Activated T-cell treated with anti-CD3 and anti-CD28 coated beads for 48 hours (primary cell): ENCODE data around the gene KLHL3.

Experiments
- DNase-seq: peaks from one replicate; pipeline ENCODE4 v3.0.0-alpha.2; 2020; ENCODE audit warnings: low read depth

KLHL3 gene

DNA sequence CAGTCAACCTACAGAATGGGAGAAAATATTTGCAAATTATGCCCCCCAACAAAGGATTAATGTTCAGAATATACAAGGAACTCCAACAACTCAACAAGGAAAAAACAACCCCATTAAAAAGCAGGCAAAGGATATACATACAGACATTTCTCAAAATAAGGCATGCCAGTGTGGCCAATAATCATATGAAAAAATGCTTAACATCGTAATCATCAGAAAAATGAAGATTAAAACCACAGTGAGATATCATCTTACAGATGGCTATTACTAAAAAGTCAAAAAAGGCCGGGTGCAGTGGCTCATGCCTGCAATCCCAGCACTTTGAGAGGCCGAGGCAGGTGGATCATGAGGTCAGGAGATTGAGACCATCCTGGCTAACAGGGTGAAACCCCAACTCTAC lies 103.2 kb downstream of the KLHL3 start:
- no peak for DNase-seq

DNA sequence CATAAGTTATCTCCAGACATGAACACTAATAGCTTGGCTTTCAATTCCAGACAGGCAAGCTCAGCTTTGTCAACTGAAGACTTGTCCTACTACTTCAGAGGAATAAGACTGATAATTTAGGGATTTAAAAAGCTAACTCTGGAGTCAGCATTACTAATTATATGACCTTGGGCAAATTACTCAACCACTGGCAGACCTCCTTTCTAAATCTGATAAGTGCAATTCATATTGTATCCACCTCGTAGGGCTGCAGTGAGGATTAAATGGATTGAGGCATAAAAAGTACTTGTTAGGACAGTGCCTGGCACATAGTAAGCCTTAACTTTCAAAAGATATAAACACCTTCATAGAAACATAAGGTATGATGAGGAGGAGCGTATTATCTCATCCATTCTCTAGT lies 104.4 kb downstream of the KLHL3 start:
- no peak for DNase-seq

DNA sequence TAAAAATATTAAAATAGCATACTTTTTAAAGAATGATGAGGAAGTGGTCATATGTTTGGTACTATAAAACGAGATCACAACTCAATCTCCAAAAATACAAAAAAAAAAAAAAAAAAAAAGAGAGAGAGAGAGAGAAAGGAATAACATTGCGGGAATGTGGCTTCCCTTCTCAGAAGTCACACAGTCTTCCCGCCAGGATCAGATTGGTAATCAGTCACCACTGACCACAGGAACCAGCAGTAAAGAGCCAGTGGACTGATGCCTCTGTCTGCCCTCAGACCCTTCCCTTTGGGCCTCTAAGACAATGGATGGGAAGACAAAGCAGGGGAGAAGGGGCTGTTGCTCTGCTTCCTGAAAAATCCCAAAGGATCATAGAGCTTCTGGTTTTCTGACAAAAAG lies 104.9 kb downstream of the KLHL3 start:
- no peak for DNase-seq

DNA sequence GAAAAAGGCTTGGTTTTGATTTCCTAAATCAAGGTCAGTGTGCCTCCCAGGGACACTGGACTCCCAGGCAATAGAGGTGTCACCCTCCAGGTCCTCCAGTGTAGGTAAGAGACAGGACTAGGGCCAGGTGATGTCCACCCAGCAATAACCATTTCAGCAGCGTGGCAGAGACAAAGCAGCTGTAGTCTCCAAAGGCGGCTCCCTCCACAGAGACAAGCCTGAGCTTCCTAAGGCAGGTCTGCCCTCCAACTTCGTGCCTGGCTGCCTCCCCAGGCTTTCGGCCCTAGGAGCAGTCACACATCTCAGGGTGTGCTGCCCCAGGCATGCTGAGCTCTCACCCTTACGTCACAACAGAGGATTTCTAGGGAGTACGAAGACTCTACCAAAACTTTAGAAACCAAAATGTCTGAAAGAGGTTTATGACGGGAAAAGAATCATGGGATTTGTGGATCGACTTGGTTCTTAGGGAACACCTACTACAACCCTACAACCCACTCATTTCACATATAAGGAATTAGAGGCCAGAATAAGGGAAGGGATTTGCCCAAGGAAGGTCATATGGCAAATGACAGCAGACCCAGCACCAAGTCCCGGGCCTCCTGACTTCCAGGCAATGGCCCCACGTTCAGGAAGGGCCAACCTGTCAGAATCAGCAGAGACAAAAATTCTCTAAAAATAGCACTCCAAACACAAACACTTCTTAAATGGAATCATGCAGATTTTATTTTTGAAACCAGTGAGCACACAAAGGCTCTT lies 105.5 kb downstream of the KLHL3 start:
- no peak for DNase-seq

DNA sequence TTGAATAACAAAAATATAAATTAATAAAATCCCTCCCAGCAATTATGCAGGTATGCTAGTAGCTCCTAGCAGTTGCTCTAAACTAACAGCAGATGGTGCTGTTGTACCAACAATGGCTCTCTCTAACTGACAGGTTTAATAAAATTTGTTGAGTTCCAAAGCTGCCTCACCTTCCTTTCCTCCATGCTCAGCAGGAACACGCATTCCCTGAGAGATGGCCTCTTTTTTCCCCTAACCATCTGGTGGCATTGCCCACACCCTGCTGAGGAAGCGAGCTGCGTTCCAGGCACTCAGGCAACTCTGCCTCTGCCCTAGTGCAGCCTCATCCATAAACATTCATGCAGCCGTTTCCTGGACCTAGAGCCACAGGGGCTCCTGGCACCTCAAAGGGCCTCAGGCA lies 106.2 kb downstream of the KLHL3 start:
- DNase-seq = no peak

DNA sequence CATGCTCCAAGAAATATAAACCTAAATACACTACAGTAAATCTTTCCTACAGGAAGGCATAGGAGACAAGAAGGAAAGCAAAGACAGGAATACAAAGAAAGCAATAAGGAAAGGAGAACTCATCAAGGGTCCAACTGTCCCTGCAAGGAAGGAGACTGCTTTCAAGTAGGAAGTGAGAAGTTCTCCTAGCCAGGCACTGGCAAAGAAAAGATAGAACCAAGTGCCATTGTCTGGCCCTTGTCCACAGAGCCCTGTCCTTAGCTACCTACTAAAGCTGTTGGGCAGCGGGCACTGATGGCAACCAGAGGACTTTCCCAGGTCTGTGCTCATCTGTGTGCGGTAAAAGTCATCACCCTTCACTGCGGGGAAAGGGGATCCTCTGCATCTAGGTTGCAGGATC lies 108.2 kb downstream of the KLHL3 start:
- DNase-seq = no peak

DNA sequence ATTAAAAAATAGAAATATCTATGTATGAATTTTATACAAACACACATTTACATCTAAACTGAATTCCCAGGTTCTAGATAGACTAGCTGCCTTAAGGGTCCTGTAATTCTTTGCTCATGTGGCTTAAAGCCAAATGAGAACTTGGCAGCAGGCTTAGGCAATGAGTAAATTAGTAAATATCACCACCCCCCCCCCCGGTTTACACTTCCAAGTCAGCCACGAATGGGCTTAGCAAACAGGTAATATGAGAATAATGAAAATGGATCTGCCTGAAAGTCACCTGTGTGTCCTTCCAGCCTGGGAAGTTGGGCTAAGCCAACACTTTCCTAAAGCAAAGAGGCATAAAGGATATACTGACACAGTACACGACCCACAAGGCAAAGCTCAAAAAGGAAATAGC lies 108.6 kb downstream of the KLHL3 start:
- no peak for DNase-seq

DNA sequence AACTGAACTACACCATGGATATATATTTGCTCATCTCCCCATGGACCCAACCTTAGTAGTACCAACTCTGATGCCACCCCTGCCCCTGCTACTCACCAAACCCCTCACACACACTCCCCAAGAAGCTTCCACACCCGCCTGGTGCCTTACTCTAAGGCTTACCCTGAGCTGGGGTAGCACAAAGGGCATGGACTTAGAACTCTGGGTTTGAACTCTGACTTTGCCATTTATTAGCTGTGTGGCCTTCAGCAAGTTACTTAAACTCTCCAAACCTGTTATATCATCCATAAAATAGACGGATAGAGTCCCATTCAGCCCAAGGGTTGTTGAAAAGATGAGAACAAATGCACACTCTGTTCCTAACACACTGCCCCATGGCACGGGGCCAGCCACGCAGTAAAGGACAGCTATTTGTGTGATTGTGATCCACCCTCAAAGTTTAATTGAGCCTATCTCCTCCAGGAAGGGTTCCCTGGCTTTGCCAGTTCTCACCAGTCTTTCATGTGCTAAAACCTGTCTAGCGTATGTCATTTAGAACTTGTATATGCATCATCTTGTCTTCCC lies 111.0 kb downstream of the KLHL3 start:
- no peak for DNase-seq

DNA sequence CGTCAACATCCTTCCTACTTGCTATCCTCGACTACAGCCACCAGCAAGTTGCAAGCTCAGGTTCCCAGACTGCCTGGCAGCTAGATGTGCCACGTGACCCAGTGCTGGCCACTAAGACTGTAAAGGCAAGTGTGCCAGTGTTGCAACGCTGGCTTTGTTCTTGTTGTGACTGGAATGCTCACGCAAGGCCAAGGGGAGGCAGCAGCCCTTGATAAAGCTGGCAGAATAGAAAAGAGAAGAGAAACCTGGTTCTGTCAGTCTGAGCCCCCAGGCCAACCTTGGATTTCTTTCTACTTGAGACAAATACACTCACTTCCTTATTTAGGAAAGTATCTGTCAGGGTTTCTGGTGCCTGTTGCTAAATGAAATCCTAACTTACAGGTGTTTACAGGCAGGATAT lies 113.0 kb downstream of the KLHL3 start:
- DNase-seq = no peak

DNA sequence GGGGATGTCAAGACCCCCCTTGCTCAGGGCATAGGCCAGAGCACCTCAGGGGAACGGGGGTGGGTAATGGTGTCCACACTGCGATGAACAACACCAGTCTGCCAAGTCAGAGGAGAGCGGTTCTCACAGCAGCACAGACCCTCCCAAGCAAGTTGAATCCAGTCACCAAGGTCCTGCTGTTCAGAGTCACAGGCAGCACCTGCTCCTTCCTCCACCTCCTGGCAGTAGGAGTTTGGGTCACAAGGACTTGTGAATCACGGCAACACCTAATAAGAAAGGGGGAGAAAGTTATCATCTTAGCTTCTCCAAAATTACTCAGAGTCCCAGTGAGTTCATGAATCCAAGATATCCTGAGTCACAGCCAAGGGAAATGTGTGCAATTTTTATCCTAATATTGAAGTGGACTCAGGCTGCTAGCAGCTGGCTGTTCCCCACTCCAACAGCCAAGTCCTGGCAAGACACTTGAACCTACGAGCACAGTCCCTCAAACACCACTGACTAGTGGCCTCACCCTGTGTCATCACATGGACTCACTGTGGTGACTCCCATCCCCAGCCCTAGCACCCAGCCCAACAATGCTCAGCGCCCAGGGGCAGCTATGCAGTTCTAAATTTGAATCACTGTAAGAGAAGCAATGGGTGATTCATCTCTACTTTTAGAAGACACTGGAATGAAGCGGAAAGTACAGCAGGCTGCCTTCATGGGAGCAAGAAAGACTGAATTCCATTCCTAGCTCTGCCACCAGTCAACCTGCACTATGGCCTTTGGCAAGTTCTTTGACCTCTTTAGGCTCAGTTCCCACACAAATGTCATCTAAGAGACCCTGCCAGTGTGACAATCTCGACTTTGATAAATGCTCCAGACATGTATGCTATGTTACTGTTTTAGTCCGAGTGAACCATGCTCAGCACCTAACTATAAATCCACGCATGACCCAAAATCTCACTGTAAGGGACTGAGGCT lies 113.7 kb downstream of the KLHL3 start:
- no peak for DNase-seq

DNA sequence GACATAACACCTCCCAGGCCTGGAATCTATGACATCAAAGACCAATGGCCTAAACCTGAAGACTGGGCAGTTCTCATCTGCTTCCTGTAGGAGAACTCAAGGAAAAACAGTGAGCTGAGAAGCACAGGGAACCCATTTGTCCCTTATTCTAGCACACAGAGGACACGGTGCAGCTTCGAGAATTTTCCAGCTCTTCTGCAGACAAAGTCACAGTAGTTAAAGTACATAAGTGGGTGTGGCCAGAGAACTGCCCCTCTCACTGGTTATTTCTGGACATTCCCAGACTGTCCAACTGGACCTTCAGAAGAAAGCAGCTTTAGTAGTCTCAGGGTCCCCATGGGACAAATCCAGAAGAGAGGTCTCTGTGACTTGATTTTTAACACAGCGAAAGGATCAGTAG lies 114.6 kb downstream of the KLHL3 start:
- no peak for DNase-seq

DNA sequence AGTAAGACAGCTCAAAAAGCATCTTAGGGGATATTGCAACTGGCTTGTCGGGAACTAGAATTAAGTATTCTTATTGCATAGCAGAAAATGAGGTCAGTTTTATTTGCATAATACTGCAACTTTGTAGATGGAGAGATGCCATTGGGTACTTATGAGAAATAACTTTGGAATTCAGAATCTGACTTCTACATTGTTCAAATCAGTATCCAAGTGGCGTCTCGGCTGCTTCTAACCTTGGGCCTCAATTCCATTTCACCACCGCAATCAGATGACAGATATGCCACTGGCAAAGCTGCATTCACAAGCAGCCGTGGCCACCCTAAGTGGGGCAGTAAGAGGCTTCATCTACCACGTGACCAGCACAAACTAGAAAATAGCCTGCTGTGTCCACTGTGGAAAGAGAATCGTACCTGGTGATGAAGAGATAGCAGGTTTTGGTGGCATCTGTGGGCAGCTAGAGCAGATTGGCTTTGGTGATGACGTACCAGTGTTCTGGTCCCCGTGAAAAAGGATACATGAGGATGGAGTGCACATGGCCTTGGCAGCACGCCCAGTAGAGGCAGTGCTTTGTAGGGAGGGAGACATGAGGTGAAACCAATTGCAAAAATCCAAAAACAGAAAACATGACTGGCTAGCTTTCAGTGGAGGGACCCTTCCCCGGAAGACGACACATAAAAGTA lies 116.6 kb downstream of the KLHL3 start:
- no peak for DNase-seq

DNA sequence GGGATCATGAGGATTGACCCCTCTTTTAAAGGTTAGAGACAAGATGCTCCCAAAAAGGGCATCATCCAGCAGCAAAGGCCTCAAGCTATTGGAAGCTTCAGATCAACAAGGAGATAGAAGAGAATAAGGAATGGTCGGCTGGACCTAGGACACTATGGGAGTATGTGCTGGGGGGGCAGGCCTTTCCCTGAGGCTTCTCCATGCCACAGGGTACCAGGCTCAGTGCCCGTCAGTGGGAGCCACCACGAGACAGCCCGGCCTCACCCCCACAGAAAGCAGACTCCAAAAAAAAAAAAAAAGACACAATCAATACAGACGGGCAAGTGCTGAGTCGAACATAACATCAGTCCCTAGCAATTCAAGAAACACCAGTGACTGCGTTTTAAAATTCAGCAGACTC lies 117.4 kb downstream of the KLHL3 start:
- DNase-seq = no peak

DNA sequence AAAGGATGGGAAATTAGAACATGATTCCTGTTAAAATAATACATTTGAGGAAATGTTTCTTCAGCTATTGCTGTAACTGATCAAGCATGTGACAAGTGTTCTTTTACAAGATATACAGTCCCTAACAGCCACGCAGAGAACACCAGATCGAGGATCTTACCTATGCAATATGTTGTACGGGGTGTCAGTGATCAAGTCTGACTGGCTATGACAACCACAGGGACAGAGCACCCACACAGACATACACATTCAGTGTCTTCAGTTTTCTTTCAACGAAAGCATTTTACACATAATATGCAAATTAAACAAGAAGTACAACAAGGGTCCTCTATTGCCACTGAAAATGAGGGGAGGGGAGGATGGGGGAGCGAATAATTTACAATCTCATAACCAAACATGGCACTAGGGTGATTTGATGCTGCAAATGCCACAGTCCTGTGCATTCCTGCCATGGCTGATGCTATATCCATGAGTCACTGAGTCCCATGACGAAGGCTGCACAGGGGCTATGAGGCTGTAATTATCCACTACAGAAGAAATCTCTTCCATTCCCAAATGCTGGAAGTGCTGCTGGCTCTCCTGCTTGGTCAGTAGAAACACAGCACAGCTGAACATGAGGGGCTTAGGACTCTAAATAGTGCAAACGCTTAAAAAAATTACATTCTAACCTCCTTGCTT lies 118.2 kb downstream of the KLHL3 start:
- no peak for DNase-seq

DNA sequence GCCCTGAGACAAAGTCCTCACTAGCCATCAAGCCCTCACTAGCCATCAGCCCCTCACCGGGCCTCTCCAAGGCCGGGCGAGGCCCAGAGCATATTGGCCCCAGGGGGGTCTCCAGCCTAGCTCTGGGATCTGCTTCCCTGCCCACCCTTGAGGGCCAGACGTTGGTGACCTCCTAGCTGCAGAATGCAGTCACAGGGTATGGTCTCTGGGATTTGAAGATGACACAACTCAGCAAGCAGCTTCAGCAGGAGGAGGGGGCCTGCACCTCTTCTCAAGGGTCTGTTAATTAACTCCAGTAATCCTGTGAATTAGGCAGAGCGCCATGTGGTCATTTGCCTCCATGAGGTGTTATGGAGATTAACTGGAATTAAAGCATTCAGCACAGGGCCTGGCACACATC lies 119.8 kb downstream of the KLHL3 start:
- no peak for DNase-seq

DNA sequence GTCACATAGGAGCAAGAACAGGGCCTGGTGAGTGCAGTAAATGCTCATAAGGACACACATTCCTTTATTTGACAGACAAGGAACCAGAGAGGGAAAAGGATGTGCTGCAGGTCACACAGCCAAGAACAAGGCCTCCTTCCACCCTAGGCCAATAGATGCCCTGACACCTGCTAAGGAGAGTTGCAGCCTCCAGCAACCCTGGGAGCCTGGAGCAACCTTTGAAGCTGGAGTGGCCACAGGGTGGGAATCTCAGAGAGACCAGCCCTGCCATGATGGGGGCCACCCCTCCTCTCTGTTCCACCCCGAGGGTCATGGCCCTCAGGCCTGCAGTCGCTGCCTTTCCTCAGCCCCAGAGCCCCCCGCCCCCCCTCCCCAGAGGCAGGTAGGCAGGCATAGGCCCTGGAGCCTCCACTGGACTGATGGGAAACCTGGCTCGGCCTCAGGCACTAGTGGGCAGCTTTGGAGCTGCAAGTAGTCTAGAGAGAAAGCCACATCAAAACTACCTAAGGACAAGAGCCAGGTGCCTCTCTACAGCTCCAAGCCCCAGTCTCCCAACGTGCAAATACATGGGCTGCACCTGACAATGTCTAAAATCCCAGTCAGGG lies 120.6 kb downstream of the KLHL3 start:
- no peak for DNase-seq

DNA sequence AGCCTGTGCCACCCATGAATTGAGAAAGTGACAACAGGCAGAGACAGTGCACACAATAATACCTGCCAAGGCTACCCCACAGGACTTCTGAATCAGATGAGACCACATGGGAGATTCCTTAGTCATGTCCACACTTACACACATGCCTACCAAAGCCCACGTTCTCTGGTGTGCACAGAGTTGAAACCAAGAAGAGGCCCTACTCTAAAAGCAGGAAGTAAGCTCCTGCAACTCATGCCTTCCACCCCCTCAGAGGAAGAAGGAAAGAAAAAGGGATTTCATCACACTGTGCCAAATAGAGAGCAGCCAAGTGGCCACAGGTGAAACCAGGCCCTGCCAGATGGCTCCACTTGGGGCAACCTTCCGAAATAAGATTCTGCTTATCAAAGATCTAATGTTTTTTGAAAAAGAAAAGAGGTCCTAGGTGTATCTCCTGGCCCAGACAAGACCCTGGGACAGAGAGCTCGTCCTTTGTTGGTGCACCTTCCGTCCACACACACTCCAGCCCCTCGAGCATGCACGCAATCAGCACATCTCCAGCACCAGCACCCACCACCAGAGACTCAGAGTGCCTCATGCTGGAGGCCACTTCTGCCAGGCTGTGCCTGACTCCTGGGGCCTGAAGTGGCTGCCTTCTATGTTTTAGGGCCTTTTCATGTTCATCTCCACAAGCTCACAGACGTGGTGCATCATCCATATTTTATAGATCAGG lies 122.2 kb downstream of the KLHL3 start:
- no peak for DNase-seq

DNA sequence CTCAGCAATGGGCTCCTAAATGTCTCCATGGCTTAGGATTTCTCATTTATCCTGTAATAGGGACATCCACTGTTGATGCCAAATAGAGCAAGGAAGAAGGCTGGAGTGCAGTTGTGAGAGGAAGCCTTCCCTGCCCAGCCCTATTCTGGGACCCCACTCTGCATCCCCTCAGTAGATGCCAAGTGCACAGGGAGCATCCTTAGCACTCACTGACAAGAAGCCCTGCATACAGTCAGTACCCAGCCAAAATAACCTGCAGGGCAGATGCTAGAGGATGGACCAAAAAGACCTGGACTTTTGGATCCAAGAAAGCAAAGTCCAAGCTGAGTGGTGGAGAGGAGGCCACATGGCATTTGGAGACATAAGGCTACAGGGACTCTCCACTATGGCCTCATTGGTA lies 123.3 kb downstream of the KLHL3 start:
- no peak for DNase-seq

DNA sequence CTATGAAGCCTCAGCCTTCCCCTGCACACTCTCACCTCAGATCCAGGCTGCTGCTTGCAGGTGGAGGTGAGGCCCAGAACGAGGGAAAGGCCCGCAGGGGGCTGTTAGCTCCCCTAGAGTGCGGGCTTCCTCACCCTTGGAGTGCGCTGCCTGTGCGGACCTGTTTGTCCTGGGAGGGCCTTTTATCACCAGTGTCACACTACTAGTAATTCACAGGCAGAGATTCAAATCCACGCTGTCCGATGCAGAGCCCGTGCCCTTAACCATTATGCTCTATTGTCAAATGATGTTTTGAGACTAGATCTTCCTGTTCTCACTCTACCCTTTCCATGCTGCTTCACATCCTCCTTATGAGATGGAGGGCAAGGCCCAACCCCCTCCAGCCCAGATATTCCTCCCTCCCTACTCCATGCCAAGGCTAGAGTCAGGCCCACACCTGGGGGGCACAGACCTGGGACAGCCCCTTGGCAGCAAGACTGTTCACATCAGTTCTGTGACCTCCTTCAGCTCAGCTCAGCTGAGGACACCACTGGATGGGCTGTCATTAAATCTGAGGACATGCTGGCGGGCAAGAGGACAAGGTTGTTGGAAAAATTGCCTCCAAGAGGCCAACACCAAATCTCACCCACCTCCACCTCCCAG lies 124.0 kb downstream of the KLHL3 start:
- no peak for DNase-seq

DNA sequence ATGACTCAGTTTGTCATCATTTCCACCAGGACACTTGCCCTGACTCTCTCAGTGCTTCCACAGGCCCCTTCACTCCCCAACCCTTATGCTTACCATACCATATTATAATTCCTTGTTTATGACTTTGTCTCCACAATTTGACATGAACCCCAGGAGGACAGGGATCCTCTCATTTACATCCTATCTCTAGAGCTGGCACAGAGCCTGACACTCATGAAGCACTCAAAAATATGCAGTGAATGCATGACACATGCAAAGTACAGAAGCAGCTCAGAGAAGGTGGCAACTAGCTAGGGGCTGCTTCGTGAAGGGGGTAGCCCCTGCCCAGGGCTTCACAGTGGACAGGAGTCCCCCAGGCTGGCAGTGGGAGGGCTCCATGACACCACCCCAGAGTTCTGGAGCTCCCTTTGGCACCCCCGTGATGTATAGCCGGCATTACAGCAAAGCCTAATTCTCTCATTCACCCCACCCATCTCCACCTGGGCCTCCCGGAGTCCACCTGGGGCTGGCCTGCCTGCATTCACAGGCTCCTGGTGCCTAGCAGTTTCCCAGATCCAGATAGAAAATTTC lies 124.8 kb downstream of the KLHL3 start:
- DNase-seq = no peak
